Stimulated activated CD8-positive, alpha-beta memory T cell treated with anti-CD3 and anti-CD28 coated beads, Interleukin-15, amount 100 ng/mL, for 24 hours (primary cell): ENCODE results near the gene ZNF157.

Experiments
- DNase-seq: peaks from one replicate; pipeline ENCODE4 v3.0.0-alpha.2; 2020; ENCODE audit warnings: low read depth

The ZNF157 gene

DNA sequence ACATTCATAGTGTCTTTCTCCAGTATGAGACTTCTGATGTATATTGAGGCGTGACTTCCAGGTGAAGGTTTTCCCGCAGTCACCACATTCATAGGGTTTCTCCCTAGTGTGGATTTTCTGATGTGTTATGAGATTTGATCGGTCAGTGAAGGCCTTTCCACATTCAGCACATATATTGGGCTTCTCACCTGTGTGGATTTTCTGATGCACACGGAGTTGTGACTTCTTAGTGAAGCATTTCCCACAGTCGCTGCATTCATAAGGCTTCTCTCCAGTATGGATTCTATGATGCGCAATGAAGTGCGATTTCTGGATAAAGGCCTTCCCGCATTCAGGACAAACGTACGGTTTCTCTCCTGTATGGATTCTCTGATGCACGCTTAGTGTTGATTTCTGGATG lies 77.2 kb downstream of the ZNF157 start:
- no peak for DNase-seq

DNA sequence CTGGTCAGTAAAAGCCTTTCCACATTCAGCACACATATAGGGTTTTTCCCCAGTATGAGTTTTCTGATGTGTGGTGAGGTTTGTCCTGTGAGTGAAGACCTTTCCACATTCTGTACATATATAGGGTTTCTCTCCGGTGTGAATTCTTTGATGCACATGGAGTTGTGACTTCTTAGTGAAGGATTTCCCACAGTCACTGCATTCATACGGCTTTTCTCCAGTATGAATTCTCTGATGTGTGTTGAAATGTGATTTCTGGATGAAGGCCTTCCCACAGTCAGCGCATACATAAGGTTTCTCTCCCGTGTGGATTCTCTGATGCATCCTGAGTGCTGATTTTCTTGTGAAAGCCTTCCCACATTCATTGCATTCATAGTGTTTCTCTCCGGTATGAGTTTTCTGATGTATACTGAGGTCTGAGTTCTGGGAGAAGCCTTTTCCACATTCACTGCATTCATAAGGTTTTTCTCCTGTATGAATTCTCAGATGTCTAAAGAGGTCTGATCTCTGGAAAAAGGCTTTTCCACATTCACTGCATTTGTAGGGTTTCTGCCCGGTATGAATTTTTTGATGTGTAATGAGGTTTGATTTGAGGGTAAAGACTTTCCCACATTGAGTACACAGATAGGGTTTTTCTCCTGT lies 77.9 kb downstream of the ZNF157 start:
- DNase-seq: no peak

DNA sequence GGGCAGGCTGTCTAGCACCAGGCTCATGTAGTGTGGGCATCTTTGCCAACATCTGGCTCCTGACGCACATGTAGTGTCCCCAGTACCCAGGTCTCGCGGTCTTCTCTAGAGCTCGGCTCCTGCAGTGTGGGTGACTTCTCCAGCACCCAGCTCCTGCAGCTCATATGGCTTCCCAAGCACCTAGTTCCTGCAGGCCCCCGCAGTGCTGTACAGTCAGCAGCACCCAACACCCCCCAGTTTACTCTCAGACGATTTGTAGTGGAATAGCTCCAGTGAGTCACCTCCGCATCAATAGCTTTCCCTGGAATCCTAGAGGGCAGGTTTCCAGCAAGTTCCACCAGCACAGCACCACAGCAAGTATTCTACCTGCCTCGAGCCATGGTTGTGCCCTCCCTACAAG lies 81.7 kb downstream of the ZNF157 start:
- no peak for DNase-seq

DNA sequence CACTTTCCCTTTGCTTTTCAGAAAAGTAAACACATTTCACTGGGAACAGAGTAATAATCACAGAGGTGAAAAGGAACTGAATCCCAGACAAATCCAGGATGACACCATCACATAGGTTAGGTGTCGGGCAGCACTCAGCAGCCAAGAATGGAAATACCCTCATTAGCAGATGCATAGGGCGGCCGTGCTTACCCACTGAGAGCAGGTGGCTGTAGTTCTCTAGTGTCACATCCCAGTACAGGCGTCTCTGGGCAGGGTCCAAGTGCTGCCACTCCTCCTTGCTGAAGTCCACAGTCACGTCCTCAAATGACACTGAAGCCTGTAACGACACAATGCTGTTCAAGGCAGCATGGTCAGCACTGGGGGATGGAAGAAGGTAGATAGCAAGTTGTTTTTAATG lies 85.7 kb downstream of the ZNF157 start:
- no peak for DNase-seq

DNA sequence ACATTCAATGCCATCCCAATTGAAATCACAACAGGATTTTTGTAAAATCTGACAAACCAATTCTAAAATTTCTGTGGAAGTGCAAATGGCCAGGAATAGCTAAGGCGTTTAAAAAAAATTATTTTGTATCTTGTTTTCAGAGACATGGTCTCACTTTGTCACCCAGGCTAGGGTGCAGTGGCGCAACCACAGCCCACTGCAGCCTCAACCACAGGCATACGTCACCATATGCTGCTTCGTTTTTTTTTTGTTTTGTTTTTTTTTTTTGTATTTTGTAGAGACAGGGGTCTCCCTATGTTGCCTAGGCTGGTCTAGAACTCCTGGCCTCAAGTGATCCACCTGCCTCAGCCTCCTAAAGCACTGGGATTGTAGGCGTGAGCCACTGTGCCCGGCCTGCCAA lies 88.2 kb downstream of the ZNF157 start:
- DNase-seq: no peak

DNA sequence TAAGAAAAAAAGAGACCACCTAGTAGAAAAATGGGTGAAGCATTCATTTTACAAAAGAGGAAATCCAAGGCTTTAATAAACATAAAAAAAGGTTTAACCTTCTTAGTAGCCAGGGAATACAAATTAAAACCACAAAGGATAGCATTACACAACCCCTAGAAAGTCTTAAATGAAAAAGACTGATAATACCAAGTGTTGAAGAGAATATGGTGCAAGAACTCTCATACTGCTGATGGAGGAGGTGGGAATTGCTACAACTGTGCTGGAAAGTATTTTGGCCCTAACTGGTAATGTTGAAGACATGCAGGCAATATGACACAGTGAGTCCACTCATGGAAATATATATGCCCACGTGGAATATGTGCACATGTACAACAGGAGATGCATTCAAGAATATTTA lies 90.2 kb downstream of the ZNF157 start:
- DNase-seq: no peak
